Measurements from ENCODE around the gene TOR1AIP2.

- TF ChIP-seq, protein P1, sequence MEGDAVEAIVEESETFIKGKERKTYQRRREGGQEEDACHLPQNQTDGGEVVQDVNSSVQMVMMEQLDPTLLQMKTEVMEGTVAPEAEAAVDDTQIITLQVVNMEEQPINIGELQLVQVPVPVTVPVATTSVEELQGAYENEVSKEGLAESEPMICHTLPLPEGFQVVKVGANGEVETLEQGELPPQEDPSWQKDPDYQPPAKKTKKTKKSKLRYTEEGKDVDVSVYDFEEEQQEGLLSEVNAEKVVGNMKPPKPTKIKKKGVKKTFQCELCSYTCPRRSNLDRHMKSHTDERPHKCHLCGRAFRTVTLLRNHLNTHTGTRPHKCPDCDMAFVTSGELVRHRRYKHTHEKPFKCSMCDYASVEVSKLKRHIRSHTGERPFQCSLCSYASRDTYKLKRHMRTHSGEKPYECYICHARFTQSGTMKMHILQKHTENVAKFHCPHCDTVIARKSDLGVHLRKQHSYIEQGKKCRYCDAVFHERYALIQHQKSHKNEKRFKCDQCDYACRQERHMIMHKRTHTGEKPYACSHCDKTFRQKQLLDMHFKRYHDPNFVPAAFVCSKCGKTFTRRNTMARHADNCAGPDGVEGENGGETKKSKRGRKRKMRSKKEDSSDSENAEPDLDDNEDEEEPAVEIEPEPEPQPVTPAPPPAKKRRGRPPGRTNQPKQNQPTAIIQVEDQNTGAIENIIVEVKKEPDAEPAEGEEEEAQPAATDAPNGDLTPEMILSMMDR (IDR thresholded peaks at IDR 0.05), result no peak
- no peak for TF ChIP-seq POLR2A (IDR thresholded peaks at IDR 0.05)
These were observed 49.0 kb downstream of the TOR1AIP2 start for GRCh38 chr1:179828554-179829110.

Data from thyroid gland (tissue), 4 donors.